ENCODE results near the gene TUNAR.

The TUNAR gene

DNA sequence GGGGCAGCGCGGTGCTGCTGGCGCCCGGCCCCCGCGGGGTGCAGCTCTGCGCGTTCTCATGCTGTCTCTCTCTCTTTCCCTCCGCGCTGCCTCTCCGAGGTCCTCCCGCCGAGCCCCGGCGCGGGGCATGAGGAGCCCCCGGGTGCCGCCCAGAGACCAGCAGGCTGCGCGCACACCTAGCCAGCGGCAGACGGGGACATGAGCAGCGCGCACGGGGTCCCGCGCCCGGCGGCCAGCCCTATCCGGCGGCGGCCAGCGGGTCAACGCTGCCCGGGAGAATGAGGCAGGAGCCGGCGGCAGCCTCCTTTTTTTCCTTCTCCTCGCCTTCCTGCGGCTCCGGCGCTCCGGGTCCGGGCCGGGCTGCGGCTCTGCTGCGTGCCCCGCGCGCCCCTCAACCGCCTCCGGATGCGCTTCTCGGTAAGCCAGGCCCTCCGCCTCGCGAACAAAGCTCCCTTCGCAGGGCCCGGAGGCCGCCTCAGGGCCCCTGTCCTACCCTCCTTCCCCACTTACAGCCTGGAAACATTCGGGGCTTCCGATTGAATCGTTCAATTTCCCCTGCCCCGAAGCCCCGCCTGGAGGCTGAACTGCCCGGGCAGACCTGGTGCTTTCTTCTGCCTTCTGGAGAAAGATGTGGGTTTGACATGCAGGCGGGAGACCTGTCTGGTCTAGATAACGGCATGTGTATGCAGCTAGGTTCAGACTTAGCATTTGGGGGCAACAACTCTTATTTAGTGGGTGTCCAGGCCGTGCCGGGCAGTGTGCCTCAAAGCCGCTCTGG is at the start of gene TUNAR:
Gene TUNAR, plus strand, starts transcription at position 72 of the 778 bp plus-strand sequence.
- DNase-seq (ENCODE audit: low spot score): no peak

GRCh38 chr14:95828649-95829265 is 47.9 kb upstream of the TUNAR start:
- DNase-seq (ENCODE audit: low spot score): no peak

DNA sequence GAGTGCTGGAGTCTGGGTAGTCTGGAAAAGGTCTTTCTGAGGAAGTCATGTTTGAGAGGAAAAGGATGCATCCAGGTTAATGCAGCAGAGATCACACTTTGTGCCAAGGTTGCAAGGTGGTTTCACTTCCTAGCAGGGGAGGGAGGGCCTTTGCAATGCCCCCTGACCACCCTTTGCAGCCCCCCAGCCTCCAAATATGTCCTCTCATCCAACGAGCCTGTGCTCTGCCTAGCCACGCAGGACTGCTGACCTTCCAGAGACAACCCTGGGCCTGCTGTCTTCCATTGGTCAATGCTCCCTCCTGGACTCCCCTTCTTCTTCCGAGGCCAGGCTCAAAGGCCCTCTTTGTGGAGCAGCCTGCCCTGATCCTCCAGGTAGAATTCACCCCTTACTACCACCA is 47.3 kb upstream of the TUNAR start:
- DNase-seq (ENCODE audit: low spot score): no peak

DNA sequence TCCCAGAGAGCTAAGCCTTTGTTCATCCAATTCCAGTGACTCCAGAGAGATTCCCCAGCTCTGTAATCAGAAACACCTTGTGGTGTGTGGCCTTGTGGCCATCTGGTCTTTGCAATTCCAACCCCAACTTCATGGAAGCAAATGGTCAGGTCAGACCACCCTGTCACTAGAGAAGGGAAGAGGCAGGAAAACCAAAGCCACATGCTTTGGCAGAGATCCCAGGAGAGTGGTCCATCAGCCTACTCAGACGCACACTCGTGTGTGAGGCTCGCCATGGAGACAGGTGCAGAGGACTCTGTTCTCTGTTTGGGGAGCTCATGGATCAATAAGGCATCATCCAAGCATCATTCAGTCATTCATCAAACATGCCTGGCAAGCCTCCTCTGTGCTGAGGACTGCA is 46.2 kb upstream of the TUNAR start:
- DNase-seq (ENCODE audit: low spot score): no peak

DNA sequence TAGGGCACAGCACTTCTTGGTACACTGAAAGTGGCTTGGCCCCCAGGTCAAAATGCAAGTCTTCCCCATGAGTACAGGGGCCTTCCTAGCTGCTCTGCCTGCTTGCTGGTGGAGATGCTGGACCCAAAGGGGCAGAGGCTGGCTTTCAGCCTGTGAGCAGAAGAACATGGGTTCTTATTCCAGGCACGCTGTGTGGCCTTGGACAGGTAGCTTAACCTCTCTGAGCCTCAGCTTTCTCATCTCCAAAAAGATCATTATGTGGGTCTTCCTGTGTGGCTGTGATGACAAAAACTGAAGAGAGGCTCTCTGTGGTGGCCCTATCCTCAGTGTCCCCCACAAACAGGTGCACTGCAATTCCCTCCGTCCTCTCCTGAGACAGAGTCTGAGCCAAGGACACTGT is 45.6 kb upstream of the TUNAR start:
- DNase-seq (ENCODE audit: low spot score): no peak

- no peak for DNase-seq (ENCODE audit: low spot score)
These were observed 45.2 kb upstream of the TUNAR start for GRCh38 chr14:95831468-95831867.

DNA sequence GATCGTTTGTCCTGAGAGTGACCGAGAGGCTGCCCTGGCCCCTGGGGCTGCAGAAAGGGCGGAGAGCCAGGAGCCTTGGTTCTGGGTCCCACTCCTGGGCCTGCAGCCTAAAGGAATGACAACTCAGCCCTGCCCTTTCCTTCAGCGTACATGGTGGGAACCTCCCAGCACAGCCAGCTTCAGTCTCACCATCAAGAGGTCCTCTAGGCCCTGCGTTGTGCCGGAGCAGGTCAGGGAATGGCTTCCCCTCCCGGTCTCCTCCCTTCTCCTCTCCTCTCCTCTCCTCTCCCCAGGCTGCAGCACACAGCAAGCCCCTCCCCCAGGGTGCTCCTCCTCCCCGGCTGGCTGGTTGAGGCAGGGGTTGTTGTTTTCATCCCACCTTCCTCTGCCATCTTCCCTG is 44.6 kb upstream of the TUNAR start:
- no peak for DNase-seq (ENCODE audit: low spot score)

DNA sequence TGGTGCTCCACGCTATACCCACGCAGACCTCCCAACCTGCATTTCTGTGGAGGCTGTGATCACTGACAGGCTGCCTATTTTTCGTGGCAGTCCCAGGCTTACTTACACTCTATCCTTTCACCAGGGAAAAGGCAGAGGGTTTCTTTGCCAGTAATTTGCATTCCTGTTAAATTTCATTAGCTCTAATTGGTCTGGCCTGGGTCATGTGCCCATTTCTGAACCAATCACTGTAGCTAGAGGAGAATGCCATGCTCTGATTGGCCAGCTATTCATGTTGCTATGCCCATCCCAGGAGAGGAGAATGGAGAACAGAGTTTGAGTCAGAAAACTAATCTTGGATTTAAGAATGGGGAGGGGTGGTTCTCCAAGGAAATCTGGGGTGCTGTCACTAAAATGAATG is 43.2 kb upstream of the TUNAR start:
- DNase-seq (ENCODE audit: low spot score): no peak

DNA sequence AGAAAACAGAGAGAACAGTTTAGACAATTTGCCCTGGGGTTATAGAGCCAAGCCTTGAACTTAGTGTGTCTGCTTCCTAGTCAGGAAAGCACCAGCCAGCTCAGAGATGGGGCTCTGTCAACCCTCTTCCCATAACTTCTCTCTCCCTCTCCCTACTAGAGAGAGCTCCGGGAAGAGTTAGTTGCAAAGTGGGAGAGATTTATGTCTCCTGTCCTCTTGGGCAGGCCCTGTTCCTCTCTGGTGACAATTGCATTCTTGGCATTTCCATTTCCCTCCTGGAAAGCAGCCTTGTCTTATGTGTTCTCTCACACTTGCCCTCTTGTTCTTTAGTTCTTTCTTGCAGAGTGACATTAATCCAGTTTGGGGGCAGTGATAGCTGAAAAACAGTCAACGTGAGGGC is 42.1 kb upstream of the TUNAR start:
- no peak for DNase-seq (ENCODE audit: low spot score)

GRCh38 chr14:95835121-95835730 is 41.4 kb upstream of the TUNAR start:
- DNase-seq (ENCODE audit: low spot score): no peak

GRCh38 chr14:95838862-95839261 is 37.8 kb upstream of the TUNAR start:
- no peak for DNase-seq (ENCODE audit: low spot score)

GRCh38 chr14:95840094-95840700 is 36.4 kb upstream of the TUNAR start:
- DNase-seq (ENCODE audit: low spot score): no peak

GRCh38 chr14:95841668-95842067 is 35.0 kb upstream of the TUNAR start:
- DNase-seq (ENCODE audit: low spot score): no peak

- no peak for DNase-seq (ENCODE audit: low spot score)
These were observed 26.9 kb upstream of the TUNAR start for GRCh38 chr14:95849761-95850160.

- no peak for DNase-seq (ENCODE audit: low spot score)
These were observed 26.2 kb upstream of the TUNAR start for GRCh38 chr14:95850429-95850828.

DNA sequence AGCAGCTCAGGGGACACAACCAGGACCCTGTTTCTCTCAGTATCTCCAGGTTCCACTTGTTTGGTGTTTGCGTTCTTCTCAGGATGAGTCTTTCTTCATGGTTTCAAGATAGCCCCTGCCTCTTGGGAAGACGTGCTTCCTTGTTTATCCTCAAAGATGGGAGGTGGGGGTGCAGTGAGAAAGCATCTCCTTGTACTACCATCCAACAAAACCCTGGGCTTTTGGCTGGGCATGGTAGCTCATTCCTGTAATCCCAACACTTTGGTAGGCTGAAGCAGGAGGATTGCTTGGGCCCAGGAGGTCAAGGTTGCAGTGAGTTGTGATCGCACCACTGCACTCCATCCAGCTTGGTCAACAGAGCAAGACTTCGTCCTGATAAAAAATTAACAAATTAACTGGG is 21.0 kb upstream of the TUNAR start:
- DNase-seq (ENCODE audit: low spot score): no peak

DNA sequence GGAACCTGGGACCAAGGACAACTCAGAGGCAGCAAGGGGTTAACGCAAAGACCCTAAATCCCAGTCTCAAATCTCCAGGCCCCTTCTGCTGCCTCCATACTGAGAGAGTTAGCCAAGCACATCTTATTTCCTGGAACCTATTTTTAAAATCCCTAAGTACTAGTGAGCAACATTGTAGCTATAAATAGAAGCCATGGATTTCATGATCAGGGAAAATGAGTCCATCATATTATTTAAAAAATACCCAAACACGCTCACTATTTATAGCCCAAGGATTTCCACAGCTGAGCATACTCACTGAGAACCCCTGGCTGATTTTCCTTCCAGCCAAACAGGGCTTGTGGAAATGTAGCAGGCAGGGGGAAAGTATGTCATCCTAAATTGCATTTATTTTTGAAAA is 19.4 kb upstream of the TUNAR start:
- DNase-seq (ENCODE audit: low spot score): no peak

GRCh38 chr14:95858893-95859292 is 17.7 kb upstream of the TUNAR start:
- no peak for DNase-seq (ENCODE audit: low spot score)

DNA sequence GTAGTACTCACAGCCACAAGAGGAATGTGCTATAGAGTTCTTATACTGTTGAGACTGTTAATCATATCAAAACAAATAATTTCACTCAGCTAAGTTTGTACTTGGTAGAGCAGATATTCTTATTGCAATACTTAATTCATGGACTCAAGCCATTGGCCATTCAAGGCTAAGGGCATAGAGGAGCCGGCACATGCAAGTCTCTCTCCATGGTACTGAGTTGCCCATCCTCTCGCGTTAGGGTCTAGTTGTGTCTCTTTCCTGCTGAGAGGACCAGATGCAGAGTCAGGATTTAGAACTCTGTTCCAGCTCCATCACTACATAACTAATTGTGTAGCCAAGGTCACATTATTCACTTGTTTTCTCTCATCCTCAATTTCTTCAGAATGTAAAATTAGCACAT is 14.4 kb upstream of the TUNAR start:
- DNase-seq (ENCODE audit: low spot score): no peak

DNA sequence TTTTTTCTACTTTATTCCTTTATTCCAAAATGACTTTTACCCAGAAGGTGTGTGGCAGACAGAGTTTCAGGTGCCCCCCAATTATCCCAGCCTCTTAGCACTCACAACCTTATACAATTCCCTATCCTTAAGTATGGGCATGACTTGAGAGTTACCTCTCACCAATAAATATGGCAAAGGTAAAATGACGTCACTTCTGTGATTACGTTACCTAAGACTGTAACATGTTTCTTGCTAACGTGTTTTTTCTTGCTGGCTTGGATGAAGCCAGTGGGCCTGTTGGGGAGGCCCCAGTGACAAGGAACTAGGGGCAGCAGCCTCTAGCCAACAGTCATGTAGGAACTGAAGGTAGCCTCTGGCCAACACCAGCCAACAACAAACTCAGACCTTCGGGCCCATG is 13.3 kb upstream of the TUNAR start:
- DNase-seq (ENCODE audit: low spot score): no peak

- DNase-seq (ENCODE audit: low spot score): no peak
These were observed 6.9 kb upstream of the TUNAR start for GRCh38 chr14:95869776-95870175.

GRCh38 chr14:95870772-95871171 is 5.9 kb upstream of the TUNAR start:
- DNase-seq (ENCODE audit: low spot score): no peak

GRCh38 chr14:95871531-95871930 is 5.1 kb upstream of the TUNAR start:
- no peak for DNase-seq (ENCODE audit: low spot score)

Data from Ammon's horn (tissue), 1 donor.